Progenitor cell of endocrine pancreas (in vitro differentiated cells): ENCODE results near the gene DENND10. TPM values are rescaled to one million over a fixed set of nuclear protein-coding genes. Genes with fewer than 3 reads are reported as not detected.
A peak's percentile ranks its signal among the peaks of the same experiment; 100 is the strongest.

Experiments
- DNase-seq: peaks from one replicate; pipeline ENCODE4 v3.0.0; 2021; ENCODE audit warnings: low spot score; ENCODE audit not compliant: unreplicated experiment
- H3K27ac Mint-ChIP-seq: 2 replicates; pipeline ENCODE4 v1.8.0; 2021; ENCODE audit warnings: mild to moderate bottlenecking, moderate library complexity, mixed read lengths
- H3K27me3 Mint-ChIP-seq: 2 replicates; pipeline ENCODE4 v1.8.0; 2021; ENCODE audit warnings: mixed read lengths
- H3K36me3 Mint-ChIP-seq: 2 replicates; pipeline ENCODE4 v1.8.0; 2022; ENCODE audit warnings: mixed read lengths; ENCODE audit not compliant: insufficient read depth
- H3K4me1 Mint-ChIP-seq: 2 replicates; pipeline ENCODE4 v1.8.0; 2021; ENCODE audit warnings: low read depth, mixed read lengths
- H3K4me3 Mint-ChIP-seq: 2 replicates; pipeline ENCODE4 v1.8.0; 2021; ENCODE audit warnings: low read depth, mild to moderate bottlenecking, moderate library complexity, mixed read lengths
- H3K9me3 Mint-ChIP-seq: 2 replicates; pipeline ENCODE4 v1.8.0; 2021; ENCODE audit warnings: low read depth, mixed read lengths
- CTCF ChIP-seq: fragments of 200-600 bp; sonication (generic); IDR thresholded peaks from one replicate; pipeline ENCODE4 v1.5.0; 2021; ENCODE audit warnings: antibody characterized with exemption, mild to moderate bottlenecking; ENCODE audit not compliant: unreplicated experiment
- total RNA-seq: library from RNA; stranded (reverse); gene quantifications from 2 replicates; pipeline ENCODE4 v1.2.1, GENCODE V29; 2021

Gene DENND10
- total RNA-seq, 1 donor from 2014 or later, result 48.5 TPM

DNA sequence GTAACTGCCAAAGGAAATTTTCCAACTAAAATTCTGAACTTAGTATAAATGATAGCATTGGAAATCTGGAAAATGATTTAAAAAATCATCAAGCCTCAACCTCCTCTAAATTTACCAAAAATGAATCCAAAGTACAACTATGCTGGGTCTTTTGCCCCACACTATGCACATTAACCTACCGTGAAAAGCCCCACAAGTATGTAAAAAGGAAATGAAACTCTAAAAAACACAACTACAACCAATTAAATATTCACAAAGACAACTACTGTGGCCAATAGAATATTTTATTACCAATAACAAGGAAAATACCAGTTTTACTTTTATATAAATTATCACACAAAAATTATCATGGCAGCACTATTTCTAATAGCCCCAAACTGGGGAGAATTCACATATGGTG, 42.6 kb upstream of the DENND10 start:
- Mint-ChIP-seq H3K4me1 (peaks cover 4% of the 10 kb centered on the region), H3K27ac (peak overlapping the region; percentile 85)
- no peak for TF ChIP-seq CTCF

GRCh38 chr10:119061926-119062325, 42.0 kb upstream of the DENND10 start:
- Mint-ChIP-seq H3K4me3 (no peak overlapping the region), H3K9me3 (no peaks in the 10 kb centered on the region), H3K36me3 (peaks cover 42% of the 10 kb centered on the region), H3K4me1 (peaks cover 1% of the 10 kb centered on the region), H3K27ac (no peak overlapping the region), H3K27me3 (no peaks in the 10 kb centered on the region)
- TF ChIP-seq CTCF, result no peak
- DNase-seq, result no peak

More for the DNA sequence above, 42.6 kb upstream of the DENND10 start:
- H3K9me3 Mint-ChIP-seq, result no peaks in the 10 kb centered on the region
- H3K27me3 Mint-ChIP-seq, result no peaks in the 10 kb centered on the region
- no peak for DNase-seq
- peaks cover 45% of the 10 kb centered on the region for H3K36me3 Mint-ChIP-seq
- H3K4me3 Mint-ChIP-seq, result no peak overlapping the region

DNA sequence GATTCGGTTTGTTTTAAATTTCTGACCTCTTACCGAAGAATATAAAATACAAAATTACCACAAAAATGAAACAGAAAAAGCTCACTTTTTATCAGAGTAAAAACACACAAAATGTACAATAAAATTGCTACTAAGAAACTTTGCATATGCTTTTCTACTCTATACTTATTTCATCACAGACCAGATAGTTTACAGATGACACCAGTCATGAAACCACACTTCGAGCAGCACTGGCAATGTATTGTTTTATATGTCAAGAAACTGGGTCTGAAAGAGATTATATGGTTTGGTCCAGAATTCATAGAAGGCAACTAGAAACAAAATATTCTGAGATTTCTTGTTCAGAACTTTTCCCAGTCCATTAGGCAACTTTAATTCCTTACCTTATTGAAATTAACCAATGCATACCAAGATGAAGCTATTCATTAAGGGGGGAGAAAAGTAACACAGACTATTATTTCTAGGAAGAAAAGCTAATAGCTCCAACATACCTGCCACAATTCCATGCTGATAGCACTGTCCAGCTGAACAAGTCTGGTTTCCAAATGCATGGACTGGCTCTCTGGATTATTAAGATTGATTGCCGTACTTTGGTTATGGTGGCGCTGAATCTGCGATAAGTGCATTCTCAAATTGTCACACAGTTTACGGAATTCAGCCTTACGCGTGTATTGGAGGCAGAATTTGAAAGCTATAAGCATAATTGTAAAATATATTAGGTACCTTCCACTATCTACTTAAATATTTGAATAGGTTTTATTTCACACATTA, 33.3 kb upstream of the DENND10 start:
- DNase-seq, result no peak
- Mint-ChIP-seq H3K4me3 (no peak overlapping the region), H3K27me3 (no peaks in the 10 kb centered on the region), H3K36me3 (peaks cover 40% of the 10 kb centered on the region), H3K4me1 (no peaks in the 10 kb centered on the region), H3K27ac (no peak overlapping the region), H3K9me3 (no peaks in the 10 kb centered on the region)
- no peak for TF ChIP-seq CTCF

GRCh38 chr10:119073584-119073983, 30.3 kb upstream of the DENND10 start:
- peaks cover 32% of the 10 kb centered on the region for H3K36me3 Mint-ChIP-seq
- no peaks in the 10 kb centered on the region for H3K9me3 Mint-ChIP-seq
- no peak overlapping the region for H3K27ac Mint-ChIP-seq
- peaks cover 3% of the 10 kb centered on the region for H3K4me1 Mint-ChIP-seq
- TF ChIP-seq CTCF, result no peak
- H3K4me3 Mint-ChIP-seq, result no peak overlapping the region
- no peaks in the 10 kb centered on the region for H3K27me3 Mint-ChIP-seq
- no peak for DNase-seq

DNA sequence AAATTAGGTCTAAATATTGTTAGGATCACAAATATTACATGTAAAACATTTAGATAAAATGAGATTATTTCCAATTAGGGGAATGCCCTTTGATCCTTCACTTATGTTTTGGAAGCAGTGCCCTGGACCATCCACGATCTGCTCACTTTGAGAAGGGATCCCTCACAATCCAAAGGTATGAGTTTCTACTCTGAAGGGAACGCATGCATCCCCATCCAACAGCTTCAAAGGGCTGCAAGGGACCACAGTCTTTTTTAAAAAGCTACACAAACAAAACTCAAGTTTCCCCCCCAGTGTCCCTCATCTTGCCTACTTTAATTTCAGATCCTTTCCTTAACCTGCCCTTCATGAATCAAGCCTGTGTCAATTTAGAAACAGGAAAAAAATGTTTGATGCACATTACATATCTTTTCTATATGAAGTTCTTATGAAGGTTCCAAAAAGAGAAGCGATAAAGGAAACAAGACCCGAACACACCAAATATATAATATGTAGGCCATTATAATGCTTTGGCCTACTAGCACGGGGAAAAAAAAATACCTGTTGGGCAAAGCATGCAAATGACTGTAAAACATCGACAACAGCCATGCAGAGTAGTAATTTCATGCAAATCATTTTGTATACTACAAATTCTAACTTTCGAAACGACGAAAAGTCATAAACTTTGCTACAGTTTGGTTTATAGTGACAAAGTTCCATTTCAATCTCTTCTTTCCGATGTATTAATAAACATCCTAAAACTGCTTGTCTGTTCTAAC, 25.3 kb upstream of the DENND10 start:
- peaks cover 14% of the 10 kb centered on the region for H3K4me1 Mint-ChIP-seq
- TF ChIP-seq CTCF, result no peak
- no peaks in the 10 kb centered on the region for H3K27me3 Mint-ChIP-seq
- no peaks in the 10 kb centered on the region for H3K9me3 Mint-ChIP-seq
- peaks cover 4% of the 10 kb centered on the region for H3K36me3 Mint-ChIP-seq
- DNase-seq, result no peak
- H3K27ac Mint-ChIP-seq, result peak overlapping the region; percentile 98
- H3K4me3 Mint-ChIP-seq, result peak overlapping the region; percentile 91
